ENCODE measurements around the gene RAC3. TPM values are rescaled to one million over a fixed set of nuclear protein-coding genes. Genes with fewer than 3 reads are reported as not detected.

The RAC3 gene
- 9.9 TPM in 2 replicates for total RNA-seq (2014; rRNA removed; shearing (Covaris generic))

GRCh38 chr17:82031303-82031884 lies at the start of gene RAC3:
TSS of gene RAC3 (plus strand) at chr17:82031678. CDS start at chr17:82031762, 84 bp downstream.
- no peak for DNase-seq (ENCODE audit: low read depth in 1 of 2, low spot score in 2 of 2)

DNA sequence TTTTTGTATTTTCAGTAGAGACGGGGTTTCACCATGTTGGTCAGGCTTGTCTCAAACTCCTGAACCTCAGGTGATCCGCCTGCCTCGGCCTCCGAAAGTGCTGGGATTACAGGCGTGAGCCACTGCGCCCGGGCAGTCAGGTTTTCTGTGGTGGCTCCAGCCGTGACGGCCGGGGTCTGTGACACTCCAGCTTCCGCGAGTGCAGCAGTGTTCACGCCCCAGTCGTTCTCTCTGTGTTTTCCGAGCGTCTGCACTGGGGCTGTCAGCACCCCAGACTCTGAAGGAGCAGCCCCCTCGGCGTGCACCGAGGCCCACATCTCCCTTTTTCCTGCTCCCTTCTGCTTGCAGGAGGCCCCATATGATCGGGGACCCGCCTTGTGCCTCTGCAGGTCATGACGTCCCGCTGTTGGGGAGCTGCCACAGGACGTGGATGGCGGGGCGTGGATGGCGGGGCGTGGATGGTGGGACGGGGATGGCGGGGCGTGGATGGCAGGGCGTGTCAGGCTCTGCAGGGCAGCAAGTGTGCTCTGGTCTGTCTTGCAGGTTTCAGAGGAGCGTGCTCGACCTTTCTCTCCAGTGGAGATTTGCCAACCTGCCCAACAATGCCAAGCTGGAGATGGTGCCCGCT lies 48.4 kb upstream of the RAC3 start:
- Histone ChIP-seq H3K9me3 (replicated peaks) (no peaks in the 10 kb centered on the region), H3K4me1 (replicated peaks) (peaks cover 7% of the 10 kb centered on the region), H3K27ac (no peak overlapping the region), H3K36me3 (peaks cover 51% of the 10 kb centered on the region), H3K4me3 (no peak overlapping the region), H3K27me3 (replicated peaks) (no peaks in the 10 kb centered on the region)
- no peak for DNase-seq (ENCODE audit: low read depth in 1 of 2, low spot score in 2 of 2)

More at GRCh38 chr17:82031303-82031884, at the start of gene RAC3:
- peaks cover 33% of the 10 kb centered on the region for H3K36me3 ChIP-seq
- no peaks in the 10 kb centered on the region for H3K9me3 ChIP-seq (replicated peaks)
- peak within 1 kb of the TSS; percentile 48 for H3K4me3 ChIP-seq
- peaks cover 25% of the 10 kb centered on the region for H3K4me1 ChIP-seq (replicated peaks)
- no peaks in the 10 kb centered on the region for H3K27me3 ChIP-seq (replicated peaks)
- no peak within 1 kb of the TSS for H3K27ac ChIP-seq

- Histone ChIP-seq H3K9me3 (replicated peaks) (no peaks in the 10 kb centered on the region), H3K27ac (no peak overlapping the region), H3K4me1 (replicated peaks) (peaks cover under 1% of the 10 kb centered on the region; the same call in 1 of the 2 replicates), H3K4me3 (no peak overlapping the region), H3K27me3 (replicated peaks) (no peaks in the 10 kb centered on the region), H3K36me3 (peaks cover 51% of the 10 kb centered on the region)
- no peak for DNase-seq (ENCODE audit: low read depth in 1 of 2, low spot score in 2 of 2)
Measured at GRCh38 chr17:81983639-81984373, 47.7 kb upstream of the RAC3 start.

- Histone ChIP-seq H3K4me3 (no peak overlapping the region), H3K4me1 (replicated peaks) (no peaks in the 10 kb centered on the region), H3K27me3 (replicated peaks) (no peaks in the 10 kb centered on the region), H3K36me3 (peaks cover 51% of the 10 kb centered on the region), H3K9me3 (replicated peaks) (no peaks in the 10 kb centered on the region), H3K27ac (no peak overlapping the region)
- no peak for DNase-seq (ENCODE audit: low read depth in 1 of 2, low spot score in 2 of 2)
Measured at GRCh38 chr17:81984773-81985410, 46.6 kb upstream of the RAC3 start.

DNA sequence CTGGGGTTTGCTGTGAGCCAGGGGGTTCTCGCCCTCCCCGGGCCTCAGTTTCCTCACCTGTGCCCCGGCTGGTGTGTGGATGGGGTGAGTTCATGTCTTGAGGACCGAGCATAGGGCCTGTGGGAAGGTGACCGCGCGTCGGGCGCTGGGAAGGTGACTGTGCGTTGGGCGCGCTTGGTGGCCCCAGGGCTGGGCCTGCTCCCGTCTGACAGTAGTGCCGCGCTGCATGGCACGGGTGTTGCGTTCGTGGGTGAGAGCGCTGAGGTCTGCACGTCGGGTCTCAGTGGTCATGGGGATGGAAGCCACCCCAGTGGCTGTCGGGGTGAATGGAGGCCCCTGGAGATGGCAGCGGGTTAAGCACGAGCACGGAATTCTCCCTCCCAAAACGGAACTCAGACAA lies 44.9 kb upstream of the RAC3 start:
- no peak for DNase-seq (ENCODE audit: low read depth in 1 of 2, low spot score in 2 of 2)
- H3K27ac ChIP-seq: no peak overlapping the region
- H3K27me3 ChIP-seq (replicated peaks): no peaks in the 10 kb centered on the region
- no peaks in the 10 kb centered on the region for H3K4me1 ChIP-seq (replicated peaks)
- peaks cover 5% of the 10 kb centered on the region; the same call in 1 of the 2 replicates for H3K9me3 ChIP-seq (replicated peaks)
- H3K36me3 ChIP-seq: peaks cover 55% of the 10 kb centered on the region
- H3K4me3 ChIP-seq: no peak overlapping the region

GRCh38 chr17:81987161-81987770 lies 44.2 kb upstream of the RAC3 start:
- Histone ChIP-seq H3K9me3 (replicated peaks) (peaks cover 5% of the 10 kb centered on the region; the same call in 1 of the 2 replicates), H3K4me3 (no peak overlapping the region), H3K36me3 (peaks cover 53% of the 10 kb centered on the region), H3K27me3 (replicated peaks) (no peaks in the 10 kb centered on the region), H3K27ac (no peak overlapping the region), H3K4me1 (replicated peaks) (no peaks in the 10 kb centered on the region)
- peak in 1 of 2 experiments; percentile 48 for DNase-seq (ENCODE audit: low read depth in 1 of 2, low spot score in 2 of 2)

DNA sequence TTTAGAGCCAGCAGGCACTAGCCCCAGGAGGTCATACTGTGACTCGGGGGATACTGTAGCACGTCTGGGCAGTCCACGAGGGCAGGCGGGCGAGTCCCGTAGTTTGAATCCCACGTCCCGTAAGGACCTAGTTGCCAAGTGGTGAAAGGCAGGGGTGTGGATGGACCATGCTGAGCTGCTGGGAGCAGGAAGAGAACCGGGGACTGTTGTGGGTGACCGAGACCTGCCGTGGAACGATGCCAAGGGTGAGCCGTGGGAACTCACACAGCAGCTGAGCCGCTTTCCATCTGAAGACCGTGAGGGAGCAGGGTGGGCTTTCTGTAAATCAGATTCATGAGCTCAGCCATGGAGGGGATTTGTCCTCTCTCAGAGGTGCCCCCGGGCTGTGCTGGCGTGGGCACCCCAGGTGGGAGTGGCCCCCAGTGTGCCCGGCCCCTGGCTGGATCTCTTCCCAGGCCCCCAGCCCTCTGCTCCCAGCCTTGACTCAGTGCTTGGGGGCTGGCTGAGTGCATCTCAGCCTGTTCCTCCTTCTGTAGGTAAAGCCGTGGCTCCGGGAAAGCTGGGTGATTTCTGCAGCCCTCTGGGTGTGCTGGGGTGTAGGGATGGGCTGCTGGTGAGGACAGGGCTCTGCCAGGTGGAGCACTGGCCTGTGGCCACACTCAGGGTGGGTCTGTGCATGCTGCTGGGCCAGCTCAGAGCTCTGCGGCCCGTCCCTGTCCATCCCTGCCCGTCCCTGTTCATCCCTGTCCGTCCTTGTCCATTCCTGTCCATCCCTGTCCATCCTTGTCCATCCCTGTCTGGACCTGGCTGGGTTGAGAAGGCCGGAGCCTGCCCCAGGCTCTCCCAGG lies 40.4 kb upstream of the RAC3 start:
- no peak for DNase-seq (ENCODE audit: low read depth in 1 of 2, low spot score in 2 of 2)
- peaks cover 17% of the 10 kb centered on the region for H3K4me1 ChIP-seq (replicated peaks)
- peaks cover 46% of the 10 kb centered on the region for H3K36me3 ChIP-seq
- H3K27me3 ChIP-seq (replicated peaks): no peaks in the 10 kb centered on the region
- H3K27ac ChIP-seq: no peak overlapping the region
- H3K4me3 ChIP-seq: no peak overlapping the region
- H3K9me3 ChIP-seq (replicated peaks): peaks cover 5% of the 10 kb centered on the region; the same call in 1 of the 2 replicates

- Histone ChIP-seq H3K27me3 (replicated peaks) (no peaks in the 10 kb centered on the region), H3K4me3 (no peak overlapping the region), H3K27ac (no peak overlapping the region), H3K4me1 (replicated peaks) (peaks cover 17% of the 10 kb centered on the region), H3K9me3 (replicated peaks) (peaks cover 5% of the 10 kb centered on the region; the same call in 1 of the 2 replicates), H3K36me3 (peaks cover 46% of the 10 kb centered on the region)
- DNase-seq (ENCODE audit: low read depth in 1 of 2, low spot score in 2 of 2): no peak
Measured at GRCh38 chr17:81991684-81992305, 39.7 kb upstream of the RAC3 start.

- peaks cover 47% of the 10 kb centered on the region for H3K36me3 ChIP-seq
- no peaks in the 10 kb centered on the region for H3K27me3 ChIP-seq (replicated peaks)
- no peak for DNase-seq (ENCODE audit: low read depth in 1 of 2, low spot score in 2 of 2)
- H3K9me3 ChIP-seq (replicated peaks): peaks cover 5% of the 10 kb centered on the region; the same call in 1 of the 2 replicates
- no peak overlapping the region for H3K4me3 ChIP-seq
- H3K4me1 ChIP-seq (replicated peaks): peaks cover 17% of the 10 kb centered on the region
- H3K27ac ChIP-seq: no peak overlapping the region
Measured at GRCh38 chr17:81992306-81993102, 39.0 kb upstream of the RAC3 start.

- H3K4me3 ChIP-seq: no peak overlapping the region
- no peaks in the 10 kb centered on the region; the same call in 1 of the 2 replicates for H3K27me3 ChIP-seq (replicated peaks)
- peaks cover 17% of the 10 kb centered on the region for H3K4me1 ChIP-seq (replicated peaks)
- no peak overlapping the region for H3K27ac ChIP-seq
- peaks cover 47% of the 10 kb centered on the region for H3K36me3 ChIP-seq
- DNase-seq (ENCODE audit: low read depth in 1 of 2, low spot score in 2 of 2): no peak
- H3K9me3 ChIP-seq (replicated peaks): peaks cover 5% of the 10 kb centered on the region; the same call in 1 of the 2 replicates
Measured at GRCh38 chr17:81993729-81994592, 37.5 kb upstream of the RAC3 start.

Data from SJSA1 (cell line).